ENCODE data around the gene RHPN2. TPM values are rescaled to one million over a fixed set of nuclear protein-coding genes. Genes with fewer than 3 reads are reported as not detected.

RHPN2 gene
- total and polyA plus RNA-seq, 2 experiments from 2014 or later = 15.7 to 29.6 TPM

- ATAC-seq = peak; percentile 97
- Histone ChIP-seq H3K4me3 (no peak overlapping the region), H3K9me2 (ENCODE audit: insufficient read depth) (no peaks in the 10 kb centered on the region), H3K27me3 (ENCODE audit: insufficient read depth) (no peaks in the 10 kb centered on the region), H3K4me1 (ENCODE audit: insufficient read depth) (peaks cover 5% of the 10 kb centered on the region; the same call in 1 of the 2 replicates), H3K4me2 (peak overlapping the region; percentile 6; the same call in 1 of the 2 replicates), H4K20me1 (replicated peaks; ENCODE audit: insufficient read depth) (no peaks in the 10 kb centered on the region), H3K79me2 (replicated peaks; ENCODE audit: insufficient read depth) (peaks cover 39% of the 10 kb centered on the region), H3K27ac (ENCODE audit: low read depth) (peak overlapping the region; percentile 51; the same call in 1 of the 2 replicates), H3F3A (replicated peaks; ENCODE audit: low read depth) (0 out of 2 replicates have a peak, but pooled peaks cover 4% of the 10 kb centered on the region), H2AFZ (no peak overlapping the region), H3K36me3 (ENCODE audit: insufficient read depth) (peaks cover 8% of the 10 kb centered on the region; the same call in 1 of the 2 replicates)
- Mint-ChIP-seq H3K4me3 (no peak overlapping the region), H3K4me1 (peaks cover 9% of the 10 kb centered on the region), H3K27me3 (ENCODE audit: insufficient read depth, low read depth, poor library complexity) (peaks cover 4% of the 10 kb centered on the region), H3K36me3 (ENCODE audit: low read depth) (peaks cover 67% of the 10 kb centered on the region), H3K9me3 (peaks cover 43% of the 10 kb centered on the region), H3K27ac (peak overlapping the region; percentile 65)
- peak; percentile 27 for DNase-seq (ENCODE audit: low spot score)
- 0 out of 2 replicates have a peak, but pooled peaks have one; percentile 38 for TF ChIP-seq ZNF462 (CRISPR knock-in tag; IDR thresholded peaks at IDR 0.05)
- TF ChIP-seq NANOG (IDR thresholded peaks at IDR 0.05; ENCODE audit: borderline replicate concordance) = peak; percentile 31; the same call in 1 of the 2 replicates
- no peak for TF ChIP-seq POLR2AphosphoS5 (IDR thresholded peaks at IDR 0.05; ENCODE audit: low read depth)
Observed at GRCh38 chr19:33032218-33032781, 32.4 kb downstream of the RHPN2 start.

GRCh38 chr19:33029746-33030303, 34.9 kb downstream of the RHPN2 start:
- Histone ChIP-seq H3K9me2 (ENCODE audit: insufficient read depth) (no peaks in the 10 kb centered on the region), H4K20me1 (replicated peaks; ENCODE audit: insufficient read depth) (no peaks in the 10 kb centered on the region), H3F3A (replicated peaks; ENCODE audit: low read depth) (0 out of 2 replicates have a peak, but pooled peaks cover 4% of the 10 kb centered on the region), H3K79me2 (replicated peaks; ENCODE audit: insufficient read depth) (peaks cover 31% of the 10 kb centered on the region), H3K4me3 (no peak overlapping the region), H2AFZ (no peak overlapping the region), H3K27me3 (ENCODE audit: insufficient read depth) (no peaks in the 10 kb centered on the region), H3K27ac (ENCODE audit: low read depth) (no peak overlapping the region), H3K4me2 (no peak overlapping the region), H3K36me3 (ENCODE audit: insufficient read depth) (peaks cover 8% of the 10 kb centered on the region; the same call in 1 of the 2 replicates), H3K4me1 (ENCODE audit: insufficient read depth) (peaks cover 5% of the 10 kb centered on the region; the same call in 1 of the 2 replicates)
- no peak for DNase-seq (ENCODE audit: low spot score)
- H3K36me3 Mint-ChIP-seq (ENCODE audit: low read depth) = peaks cover 64% of the 10 kb centered on the region
- H3K27ac Mint-ChIP-seq = no peak overlapping the region
- peaks cover 4% of the 10 kb centered on the region for H3K27me3 Mint-ChIP-seq (ENCODE audit: insufficient read depth, low read depth, poor library complexity)
- H3K4me1 Mint-ChIP-seq = peaks cover 9% of the 10 kb centered on the region
- ATAC-seq = no peak
- H3K4me3 Mint-ChIP-seq = no peak overlapping the region
- H3K9me3 Mint-ChIP-seq = peaks cover 29% of the 10 kb centered on the region
- TF ChIP-seq POLR2AphosphoS5 (IDR thresholded peaks at IDR 0.05; ENCODE audit: low read depth) = no peak
- TF ChIP-seq EZH2 (IDR thresholded peaks at IDR 0.05; ENCODE audit: low read depth, unreplicated experiment) = no peak
- no peak for TF ChIP-seq CREB1 (CRISPR knock-in tag; IDR thresholded peaks at IDR 0.05; ENCODE audit: low read depth)
- TF ChIP-seq CTCF (conservative IDR thresholded peaks at IDR 0.05; ENCODE audit: low read depth in 2 of 2) = no peak
- TF ChIP-seq ZNF331 (CRISPR knock-in tag; IDR thresholded peaks at IDR 0.05; ENCODE audit: low read depth) = no peak
- no peak for TF ChIP-seq NANOG (IDR thresholded peaks at IDR 0.05; ENCODE audit: borderline replicate concordance)
- TF ChIP-seq STAT1 (IDR thresholded peaks at IDR 0.05; ENCODE audit: unreplicated experiment) = no peak
- no peak for TF ChIP-seq EZH2phosphoT487 (IDR thresholded peaks at IDR 0.05; ENCODE audit: unreplicated experiment)
- TF ChIP-seq ZNF114 (CRISPR knock-in tag; IDR thresholded peaks at IDR 0.05) = no peak
